ENCODE measurements around the gene MOXD1.
"Not testable (repeated sequence)": the region's sequence is repeated elsewhere in the genome, so short reads cannot be mapped to it uniquely, and the experiment has no call there.

MOXD1 gene

GRCh38 chr6:132279592-132280139 is 121.6 kb downstream of the MOXD1 start:
- peak; percentile 96 for FAIRE-seq

- FAIRE-seq = no peak
These were observed 126.0 kb downstream of the MOXD1 start for GRCh38 chr6:132275066-132275970.

- FAIRE-seq = no peak
These were observed 128.5 kb downstream of the MOXD1 start for GRCh38 chr6:132272776-132273175.

GRCh38 chr6:132270726-132271402 is 130.4 kb downstream of the MOXD1 start:
- FAIRE-seq = no peak

GRCh38 chr6:132268666-132269065 is 132.6 kb downstream of the MOXD1 start:
- FAIRE-seq = not testable (repeated sequence)

- no peak for FAIRE-seq
These were observed 133.1 kb downstream of the MOXD1 start for GRCh38 chr6:132268209-132268608.

GRCh38 chr6:132265451-132266097 is 135.7 kb downstream of the MOXD1 start:
- no peak for FAIRE-seq

GRCh38 chr6:132264021-132264500 is 137.2 kb downstream of the MOXD1 start:
- FAIRE-seq = no peak

- FAIRE-seq = no peak
These were observed 139.9 kb downstream of the MOXD1 start for GRCh38 chr6:132261354-132261753.

GRCh38 chr6:132259070-132259469 is 142.2 kb downstream of the MOXD1 start:
- FAIRE-seq = no peak

GRCh38 chr6:132257561-132257960 is 143.7 kb downstream of the MOXD1 start:
- FAIRE-seq = no peak

- no peak for FAIRE-seq
These were observed 144.8 kb downstream of the MOXD1 start for GRCh38 chr6:132256457-132256856.

- FAIRE-seq = no peak
These were observed 147.4 kb downstream of the MOXD1 start for GRCh38 chr6:132253906-132254305.

- FAIRE-seq = no peak
These were observed 148.1 kb downstream of the MOXD1 start for GRCh38 chr6:132253211-132253610.

GRCh38 chr6:132252113-132252512 is 149.2 kb downstream of the MOXD1 start:
- no peak for FAIRE-seq

- FAIRE-seq = no peak
These were observed 149.6 kb downstream of the MOXD1 start for GRCh38 chr6:132251711-132252110.

- no peak for FAIRE-seq
These were observed 153.7 kb downstream of the MOXD1 start for GRCh38 chr6:132247381-132248159.

GRCh38 chr6:132246632-132247270 is 154.5 kb downstream of the MOXD1 start:
- FAIRE-seq = no peak

- no peak for FAIRE-seq
These were observed 155.1 kb downstream of the MOXD1 start for GRCh38 chr6:132246120-132246617.

Measured in islet of Langerhans (tissue), 1 donor.